DND-41 (cell line): ENCODE data around the gene CFAP97D2.
A peak's percentile ranks its signal among the peaks of the same experiment; 100 is the strongest.

Source experiments
- ATAC-seq: fragments of 200-7000 bp; cut with Tn5 transposase; 3 replicates; pipeline ENCODE4 v1.9.1; 2021; ENCODE audit warnings: low read depth; ENCODE audit not compliant: insufficient read depth
- DNase-seq: peaks from one replicate; pipeline ENCODE4 v3.0.0-alpha.2; 2020
- H2AFZ ChIP-seq: 2 replicates; pipeline ENCODE4 v1.6.0; 2012; ENCODE audit warnings: low read depth, low read length
- H3K27ac ChIP-seq: 2 replicates; pipeline ENCODE4 v1.5.1; 2012; ENCODE audit warnings: low read length, inconsistent platforms
- H3K27me3 ChIP-seq: fragments of 200-600 bp; sonication (generic); 2 replicates; pipeline ENCODE4 v1.6.0; 2012; ENCODE audit warnings: low read length, mild to moderate bottlenecking, inconsistent platforms; ENCODE audit not compliant: insufficient read depth, poor library complexity
- H3K36me3 ChIP-seq: 2 replicates; pipeline ENCODE4 v1.5.1; 2012; ENCODE audit warnings: low read length, inconsistent platforms; ENCODE audit not compliant: insufficient read depth
- H3K4me1 ChIP-seq: 2 replicates; pipeline ENCODE4 v1.5.1; 2012; ENCODE audit warnings: mild to moderate bottlenecking, low read length; ENCODE audit not compliant: insufficient read depth
- H3K4me2 ChIP-seq: 2 replicates; pipeline ENCODE4 v1.6.0; 2012; ENCODE audit warnings: mild to moderate bottlenecking, moderate library complexity, low read length, inconsistent platforms; ENCODE audit not compliant: insufficient read depth
- H3K4me3 ChIP-seq, 2 experiments: fragments of 200-600 bp in 1 of 2; shearing (Covaris generic) in 1 of 2; 2 replicates each; pipeline ENCODE4 v1.5.1; 2012 to 2016; ENCODE audit warnings: inconsistent platforms in 2 of 2, low read length in 2 of 2, mild to moderate bottlenecking in 2 of 2, low read depth in 1 of 2, moderate library complexity in 1 of 2
- H3K79me2 ChIP-seq: 2 replicates; pipeline ENCODE4 v1.6.0; 2012; ENCODE audit warnings: low read length, inconsistent platforms; ENCODE audit not compliant: insufficient read depth
- H3K9ac ChIP-seq: 2 replicates; pipeline ENCODE4 v1.6.0; 2012; ENCODE audit warnings: low read depth, mild to moderate bottlenecking, inconsistent platforms, low read length, moderate library complexity
- H3K9me3 ChIP-seq: 2 replicates; pipeline ENCODE4 v1.5.1; 2012; ENCODE audit warnings: low read length, moderate library complexity, mild to moderate bottlenecking, inconsistent platforms; ENCODE audit not compliant: insufficient read depth, severe bottlenecking
- H4K20me1 ChIP-seq: 2 replicates; pipeline ENCODE4 v1.6.0; 2012; ENCODE audit warnings: low read length; ENCODE audit not compliant: insufficient read depth
- EZH2 ChIP-seq: IDR thresholded peaks from 3 replicates; pipeline ENCODE4 v1.6.1; 2012; ENCODE audit warnings: borderline replicate concordance, low read depth, mild to moderate bottlenecking, moderate library complexity, low read length, inconsistent platforms; ENCODE audit not compliant: severe bottlenecking
- TF ChIP-seq, protein P1 (sequence below): IDR thresholded peaks from 2 replicates; pipeline ENCODE4 v1.5.1; 2012; ENCODE audit warnings: borderline replicate concordance, low read length, moderate library complexity, mild to moderate bottlenecking; ENCODE audit not compliant: poor library complexity, severe bottlenecking; ENCODE audit errors: extremely low read depth

Gene CFAP97D2

GRCh38 chr13:114236227-114236626 is 57.2 kb downstream of the CFAP97D2 start:
- peaks cover 8% of the 10 kb centered on the region; the same call in 1 of the 2 replicates for H4K20me1 ChIP-seq
- H3K4me1 ChIP-seq: peaks cover 24% of the 10 kb centered on the region
- DNase-seq (no peak), ATAC-seq (no peak)
- H3K4me2 ChIP-seq: peak overlapping the region; percentile 86
- peaks cover 51% of the 10 kb centered on the region for H3K36me3 ChIP-seq
- no peak overlapping the region for H2AFZ ChIP-seq
- H3K27me3 ChIP-seq: no peaks in the 10 kb centered on the region
- H3K27ac ChIP-seq: peak overlapping the region; percentile 73
- H3K79me2 ChIP-seq: peaks cover 35% of the 10 kb centered on the region
- H3K9me3 ChIP-seq: no peaks in the 10 kb centered on the region
- peak overlapping the region; percentile 72 to 79; a peak in 3 of 4 replicates for H3K4me3 ChIP-seq
- TF ChIP-seq, protein P1, sequence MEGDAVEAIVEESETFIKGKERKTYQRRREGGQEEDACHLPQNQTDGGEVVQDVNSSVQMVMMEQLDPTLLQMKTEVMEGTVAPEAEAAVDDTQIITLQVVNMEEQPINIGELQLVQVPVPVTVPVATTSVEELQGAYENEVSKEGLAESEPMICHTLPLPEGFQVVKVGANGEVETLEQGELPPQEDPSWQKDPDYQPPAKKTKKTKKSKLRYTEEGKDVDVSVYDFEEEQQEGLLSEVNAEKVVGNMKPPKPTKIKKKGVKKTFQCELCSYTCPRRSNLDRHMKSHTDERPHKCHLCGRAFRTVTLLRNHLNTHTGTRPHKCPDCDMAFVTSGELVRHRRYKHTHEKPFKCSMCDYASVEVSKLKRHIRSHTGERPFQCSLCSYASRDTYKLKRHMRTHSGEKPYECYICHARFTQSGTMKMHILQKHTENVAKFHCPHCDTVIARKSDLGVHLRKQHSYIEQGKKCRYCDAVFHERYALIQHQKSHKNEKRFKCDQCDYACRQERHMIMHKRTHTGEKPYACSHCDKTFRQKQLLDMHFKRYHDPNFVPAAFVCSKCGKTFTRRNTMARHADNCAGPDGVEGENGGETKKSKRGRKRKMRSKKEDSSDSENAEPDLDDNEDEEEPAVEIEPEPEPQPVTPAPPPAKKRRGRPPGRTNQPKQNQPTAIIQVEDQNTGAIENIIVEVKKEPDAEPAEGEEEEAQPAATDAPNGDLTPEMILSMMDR: no peak
- TF ChIP-seq EZH2: no peak
- peak overlapping the region; percentile 85 for H3K9ac ChIP-seq

DNA sequence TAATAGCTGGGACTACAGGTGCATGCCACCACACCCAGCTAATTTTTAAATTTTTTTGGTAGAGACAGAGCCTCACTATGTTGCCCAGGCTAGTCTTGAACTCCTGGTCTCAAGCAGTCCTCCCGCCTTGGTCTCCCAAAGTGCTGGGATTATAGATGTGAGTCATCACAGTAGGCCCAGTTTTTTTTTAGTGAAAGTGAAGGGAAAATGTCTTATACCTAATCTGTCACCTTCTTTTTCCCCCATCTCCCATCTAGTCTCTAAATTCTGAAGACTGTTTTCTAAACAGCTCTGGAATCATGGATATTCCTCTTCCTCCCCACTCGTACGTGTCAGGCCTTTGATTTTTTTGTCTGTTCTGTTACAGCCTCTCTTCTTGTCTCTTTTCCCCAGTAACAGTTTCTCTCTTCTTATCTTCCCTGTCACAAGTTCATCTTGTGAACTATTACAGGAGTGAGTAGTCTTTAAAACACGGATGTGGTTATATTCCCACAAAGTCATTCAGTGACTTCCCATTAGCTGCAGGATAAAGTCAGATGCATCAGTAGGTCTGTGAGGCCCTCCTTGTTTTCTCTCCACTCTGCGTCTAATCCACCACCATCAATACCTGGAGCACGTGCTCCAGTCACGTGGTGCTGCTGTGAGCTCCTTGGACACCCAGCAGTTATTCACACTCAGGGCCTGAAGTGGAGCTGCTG is 58.5 kb downstream of the CFAP97D2 start:
- H3K27ac ChIP-seq: 0 out of 2 replicates have a peak overlapping the region, but pooled peaks have one; percentile 1
- H2AFZ ChIP-seq: no peak overlapping the region
- ATAC-seq: no peak
- no peaks in the 10 kb centered on the region for H3K9me3 ChIP-seq
- H3K9ac ChIP-seq: no peak overlapping the region
- H3K4me1 ChIP-seq: peaks cover 24% of the 10 kb centered on the region
- H3K79me2 ChIP-seq: peaks cover 35% of the 10 kb centered on the region
- H3K4me3 ChIP-seq: no peak overlapping the region
- no peak for TF ChIP-seq EZH2
- TF ChIP-seq, protein P1: no peak
- DNase-seq: no peak
- no peaks in the 10 kb centered on the region for H3K27me3 ChIP-seq
- H3K36me3 ChIP-seq: peaks cover 64% of the 10 kb centered on the region
- H3K4me2 ChIP-seq: 0 out of 2 replicates have a peak overlapping the region, but pooled peaks have one; percentile 27
- H4K20me1 ChIP-seq: peaks cover 8% of the 10 kb centered on the region; the same call in 1 of the 2 replicates

- Histone ChIP-seq H3K27ac (no peak overlapping the region), H3K27me3 (no peaks in the 10 kb centered on the region), H3K9ac (no peak overlapping the region), H3K4me1 (peaks cover under 1% of the 10 kb centered on the region; the same call in 1 of the 2 replicates), H3K79me2 (peaks cover 14% of the 10 kb centered on the region), H2AFZ (no peak overlapping the region), H4K20me1 (peaks cover 6% of the 10 kb centered on the region; the same call in 1 of the 2 replicates), H3K36me3 (peaks cover 99% of the 10 kb centered on the region), H3K4me2 (no peak overlapping the region), H3K4me3 (no peak overlapping the region), H3K9me3 (no peaks in the 10 kb centered on the region)
- DNase-seq: no peak
- no peak for ATAC-seq
- TF ChIP-seq, protein P1: no peak
- no peak for TF ChIP-seq EZH2
These were observed 62.9 kb downstream of the CFAP97D2 start for GRCh38 chr13:114241918-114242317.
